CD4-positive, alpha-beta T cell treated with Interleukin-2 at 100 ng/mL for 4 hours (primary cell): Measurements from ENCODE around the gene INAVA.
A peak's percentile ranks its signal among the peaks of the same experiment; 100 is the strongest.
"Not testable (repeated sequence)": the region's sequence is repeated elsewhere in the genome, so short reads cannot be mapped to it uniquely, and the experiment has no call there.

Experiments used
- DNase-seq: peaks from one replicate; pipeline ENCODE4 v3.0.0-alpha.2; 2020; ENCODE audit warnings: low spot score

Gene INAVA

GRCh38 chr1:200899451-200899915, 4.8 kb downstream of the INAVA start:
- no peak for DNase-seq

GRCh38 chr1:200899954-200900867, 5.5 kb downstream of the INAVA start:
- no peak for DNase-seq

DNA sequence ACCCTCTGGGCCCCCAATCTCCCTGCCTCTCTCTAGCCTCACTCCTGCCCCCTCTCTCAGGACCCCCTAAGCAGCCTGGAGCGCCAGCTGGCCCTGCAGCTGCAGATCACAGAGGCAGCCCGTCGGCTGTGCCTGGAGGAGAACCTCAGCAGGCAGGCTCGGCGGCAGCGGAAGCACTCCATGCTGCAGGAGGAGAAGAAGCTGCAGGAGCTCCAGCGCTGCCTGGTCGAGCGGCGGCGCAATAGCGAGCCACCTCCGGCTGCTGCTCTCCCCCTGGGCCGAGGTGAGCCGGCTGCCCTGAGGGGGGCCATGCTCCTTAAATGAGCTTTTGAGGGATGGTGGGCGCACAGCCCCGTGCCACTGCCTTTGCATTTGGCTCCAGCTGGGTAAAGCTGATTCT, 6.2 kb downstream of the INAVA start:
- DNase-seq: no peak

DNA sequence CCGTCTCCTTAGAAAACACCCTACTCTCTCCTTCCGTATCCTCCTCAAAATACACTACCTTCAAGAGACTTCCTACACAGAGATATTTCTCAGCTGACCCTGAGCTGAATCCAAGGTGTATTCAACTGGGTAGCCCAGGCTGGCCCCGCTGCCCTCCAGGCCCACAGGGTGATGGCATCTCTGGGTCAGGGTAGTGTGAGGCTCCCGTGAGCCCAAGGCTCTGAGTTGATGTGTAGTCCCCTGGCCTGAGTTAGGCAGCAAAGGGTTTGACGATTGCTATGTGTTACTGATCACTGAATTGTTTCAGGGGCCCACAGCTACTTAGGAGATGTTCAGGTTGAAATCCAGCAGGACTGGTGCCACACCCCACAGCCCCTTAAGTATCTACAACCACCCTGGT, 6.7 kb downstream of the INAVA start:
- no peak for DNase-seq

DNA sequence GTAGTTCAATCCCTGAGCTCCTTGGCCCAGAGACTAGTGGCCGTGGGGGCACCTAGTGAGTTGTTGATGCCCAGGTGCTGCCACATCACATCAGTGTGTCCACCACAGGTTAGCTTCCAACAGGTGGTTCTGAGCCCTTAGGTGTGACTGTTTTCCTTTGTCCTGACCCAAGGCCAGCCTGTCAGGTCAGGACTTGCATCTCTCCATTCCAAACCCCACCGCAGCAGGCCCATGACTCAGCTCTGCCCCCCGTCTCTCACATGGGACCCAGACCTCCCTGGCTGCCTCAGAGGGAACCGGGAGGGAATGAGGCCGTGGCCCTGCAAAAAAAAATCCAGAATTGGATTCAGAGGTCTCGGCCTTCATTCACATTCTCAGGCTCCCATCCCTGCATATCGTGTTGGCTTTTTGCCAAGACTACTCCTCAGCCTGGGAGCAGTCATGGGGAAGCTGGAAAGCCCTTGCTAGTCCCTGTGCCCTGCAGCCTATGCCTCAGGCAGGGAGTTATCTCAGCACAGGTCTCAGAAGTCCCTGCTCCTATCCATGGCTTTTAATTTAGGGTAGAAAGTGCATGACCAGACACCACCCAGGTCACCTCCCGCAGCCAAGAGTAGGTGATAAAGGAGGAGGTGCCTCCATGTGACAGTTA, 7.2 kb downstream of the INAVA start:
- DNase-seq: no peak

- no peak for DNase-seq
These were observed 9.1 kb downstream of the INAVA start for GRCh38 chr1:200903793-200904192.

DNA sequence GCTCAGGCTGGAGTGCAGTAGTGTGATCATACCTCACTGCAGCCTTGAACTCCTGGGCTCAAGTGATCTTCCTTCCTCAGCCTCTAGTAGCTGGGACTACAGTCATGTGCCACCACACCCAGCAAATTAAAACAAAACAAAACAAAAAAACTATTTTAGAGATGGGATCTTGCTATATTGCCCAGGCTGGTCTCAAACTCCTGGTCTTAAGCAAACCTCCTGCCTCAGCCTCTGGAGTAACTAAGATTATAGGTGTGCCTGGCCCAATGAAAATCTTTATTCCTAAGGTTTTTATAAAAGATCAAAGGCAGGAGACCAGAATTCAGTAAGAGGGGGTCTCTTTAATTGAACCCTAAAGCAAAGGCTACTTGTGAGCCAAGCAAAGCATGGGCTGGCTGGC, 10.1 kb downstream of the INAVA start:
- no peak for DNase-seq

DNA sequence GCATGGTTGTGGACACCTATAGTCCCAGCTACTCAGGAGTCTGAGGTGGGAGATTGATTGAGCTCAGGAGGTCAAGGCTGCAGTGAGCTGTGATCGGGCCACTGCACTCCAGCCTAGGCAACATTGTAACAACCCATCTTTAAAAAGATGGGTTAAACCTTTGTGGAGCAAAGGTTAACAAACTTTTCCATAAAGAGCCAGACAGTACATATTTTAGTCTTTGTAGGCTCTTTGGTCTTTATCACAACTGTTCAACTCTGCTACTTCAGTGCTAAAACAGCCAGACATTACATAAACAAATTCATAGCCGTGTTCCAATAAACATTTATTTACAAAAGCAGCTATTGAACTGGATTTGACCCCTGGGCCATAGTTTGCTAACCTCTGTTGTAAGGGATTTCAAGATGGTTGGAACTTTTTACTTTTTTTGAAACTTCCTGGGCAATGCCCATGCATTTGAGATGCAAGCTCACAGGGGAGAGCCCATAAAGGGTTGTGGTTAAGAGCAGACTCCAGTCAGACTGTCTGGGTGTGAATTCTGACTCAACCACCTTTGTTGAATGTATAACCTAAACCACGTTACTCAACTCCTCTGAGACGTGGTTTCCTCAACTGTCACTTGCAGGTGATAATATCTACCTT, 10.8 kb downstream of the INAVA start:
- peak; percentile 78 for DNase-seq

- no peak for DNase-seq
These were observed 11.8 kb downstream of the INAVA start for GRCh38 chr1:200906491-200906890.

GRCh38 chr1:200907611-200908097, 13.0 kb downstream of the INAVA start:
- DNase-seq: no peak

GRCh38 chr1:200908191-200908868, 13.6 kb downstream of the INAVA start:
- DNase-seq: no peak

DNA sequence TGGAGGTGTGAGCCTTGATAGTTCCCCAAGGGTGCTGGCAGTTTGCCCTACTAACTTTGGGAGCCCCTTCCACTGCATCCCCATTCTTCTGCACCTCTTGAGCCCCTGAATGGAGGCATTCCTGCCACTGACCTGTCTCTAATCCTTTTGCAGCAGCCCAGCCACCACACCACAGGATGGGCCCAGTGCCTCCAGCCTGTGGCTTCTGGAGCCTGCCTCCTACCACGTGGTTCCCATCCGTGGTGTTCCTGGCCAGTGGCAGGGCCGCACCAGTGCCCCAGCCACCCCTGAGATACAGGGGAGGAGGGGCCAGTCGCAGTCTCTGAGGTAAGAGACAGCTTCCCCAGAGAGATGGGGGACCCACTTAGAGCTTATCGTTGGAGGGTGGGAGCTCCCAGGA, 14.4 kb downstream of the INAVA start:
- no peak for DNase-seq

DNA sequence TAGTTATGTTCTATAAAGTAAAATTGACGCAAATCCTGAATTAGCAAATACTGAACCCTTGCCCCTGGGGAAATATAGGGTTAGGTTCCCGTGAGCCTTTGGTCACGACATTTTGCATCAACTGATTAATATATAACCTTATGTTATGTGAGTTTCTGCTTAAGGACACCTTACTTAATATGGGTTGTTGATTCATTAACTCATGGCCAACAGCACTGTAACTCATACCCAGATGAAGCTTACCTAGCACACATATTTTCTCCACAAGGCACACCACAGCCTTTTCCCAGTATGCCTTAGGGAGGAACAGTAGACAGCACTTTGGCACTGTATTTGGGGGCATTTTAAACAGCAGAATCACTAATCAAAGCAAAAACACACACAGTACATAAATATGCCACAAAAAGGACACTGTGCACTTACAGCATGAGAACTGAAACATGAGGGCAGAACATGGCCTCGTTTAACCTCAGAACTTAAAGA, 15.1 kb downstream of the INAVA start:
- DNase-seq: no peak

DNA sequence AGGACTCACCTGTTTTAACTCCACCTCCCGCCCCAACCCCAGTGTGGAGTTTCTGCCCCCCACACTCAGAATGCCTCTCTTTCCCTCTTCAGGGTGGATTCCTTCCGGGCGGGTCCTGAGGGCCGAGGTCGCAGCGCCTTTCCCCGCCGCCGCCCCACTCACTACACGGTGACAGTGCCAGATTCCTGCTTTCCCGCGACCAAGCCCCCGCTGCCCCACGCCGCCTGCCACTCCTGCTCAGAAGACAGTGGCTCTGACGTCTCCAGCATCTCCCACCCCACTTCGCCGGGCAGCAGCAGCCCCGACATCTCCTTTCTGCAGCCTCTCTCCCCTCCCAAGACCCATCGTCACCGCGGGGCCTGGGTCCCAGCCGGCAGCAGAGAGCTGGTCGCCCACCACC, 16.7 kb downstream of the INAVA start:
- DNase-seq: no peak

DNA sequence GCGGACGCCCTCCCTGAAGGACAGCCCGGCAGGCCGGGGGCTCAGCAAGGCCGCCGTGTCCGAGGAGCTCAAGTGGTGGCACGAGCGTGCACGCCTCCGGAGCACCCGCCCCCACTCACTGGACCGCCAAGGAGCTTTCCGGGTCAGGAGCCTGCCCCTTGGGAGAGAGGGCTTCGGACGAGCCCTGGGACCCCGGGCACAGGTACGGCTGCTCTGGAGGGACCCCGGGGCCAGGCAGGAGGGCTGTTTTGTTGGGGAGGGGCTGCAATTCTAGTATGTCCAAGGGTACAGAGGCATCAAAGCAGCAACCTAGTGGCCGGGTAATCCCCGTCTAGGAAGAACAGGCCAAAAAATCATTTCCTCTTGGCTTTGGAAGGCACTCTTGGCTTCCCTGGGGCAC, 17.2 kb downstream of the INAVA start:
- not testable (repeated sequence) for DNase-seq

DNA sequence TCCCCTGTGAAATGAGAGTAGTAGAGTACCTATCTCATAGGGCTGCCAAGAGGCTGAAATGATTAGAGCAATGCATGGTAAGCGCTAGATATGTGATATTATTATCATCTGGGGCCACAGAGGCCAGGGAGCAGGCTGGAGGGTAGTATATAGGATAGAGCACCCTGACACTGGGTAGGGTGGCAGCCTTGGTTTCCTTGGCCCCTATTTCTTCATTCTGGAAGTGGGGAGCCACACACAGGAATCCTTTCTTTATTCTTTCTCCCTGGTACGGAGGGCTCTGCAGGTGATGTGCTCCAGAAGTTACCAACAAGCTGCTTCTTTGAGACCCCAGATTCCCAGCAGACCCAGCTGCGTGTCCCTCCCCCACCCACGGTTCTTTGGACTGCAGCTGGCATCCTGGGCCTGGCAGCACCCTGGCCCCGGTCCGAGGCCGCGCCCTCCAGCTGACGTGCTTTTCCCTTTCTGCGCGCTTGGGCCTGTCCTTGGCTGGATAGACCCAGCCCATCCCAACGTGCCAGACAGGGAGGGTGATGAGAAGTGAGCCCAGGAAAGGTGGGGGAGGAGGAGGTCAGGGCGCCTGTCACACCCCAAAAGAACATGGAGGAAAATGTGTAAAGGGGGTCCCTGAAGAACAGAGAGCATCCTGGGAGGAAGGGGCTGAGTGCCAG, 18.2 kb downstream of the INAVA start:
- DNase-seq: no peak

DNA sequence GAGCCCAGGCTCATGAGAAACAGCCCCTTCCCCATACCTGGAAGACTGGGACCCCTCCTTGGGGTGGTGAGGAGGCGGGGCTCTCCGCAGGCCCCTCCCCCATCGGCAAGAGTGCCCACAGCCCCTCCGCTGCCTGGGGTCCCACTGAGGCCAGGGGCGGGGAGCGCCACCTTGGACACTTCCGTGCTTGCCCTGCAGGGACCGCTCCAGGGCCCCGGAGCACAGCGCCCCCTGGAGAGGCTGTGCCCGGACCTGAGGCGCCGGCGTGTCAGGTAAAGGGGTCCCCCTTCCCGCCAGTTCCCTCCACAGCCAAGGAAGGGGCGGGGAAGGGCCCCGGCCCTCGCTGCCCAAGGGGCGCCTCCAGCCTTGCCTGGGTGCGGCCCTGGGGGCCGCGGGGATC, 21.5 kb downstream of the INAVA start:
- no peak for DNase-seq

DNA sequence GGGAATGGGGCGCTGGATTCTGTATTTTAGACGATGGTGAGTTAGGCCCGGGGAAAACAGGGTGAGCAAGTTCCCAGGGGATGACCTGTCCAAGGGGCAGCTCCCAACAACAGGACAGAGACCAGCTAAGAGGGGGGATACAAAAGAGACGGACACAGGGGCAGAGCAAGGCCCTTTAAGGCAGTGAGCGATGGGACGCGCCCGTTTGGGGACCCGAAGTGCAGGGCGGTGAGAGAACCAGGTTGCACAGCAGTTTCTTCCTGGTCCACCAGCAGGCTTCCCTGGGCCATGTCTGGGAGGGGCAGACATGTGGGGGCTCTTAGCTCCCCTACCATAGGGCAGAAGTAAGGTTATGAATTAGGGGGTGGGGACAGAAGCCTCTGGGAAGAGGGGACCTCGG, 22.0 kb downstream of the INAVA start:
- no peak for DNase-seq

DNA sequence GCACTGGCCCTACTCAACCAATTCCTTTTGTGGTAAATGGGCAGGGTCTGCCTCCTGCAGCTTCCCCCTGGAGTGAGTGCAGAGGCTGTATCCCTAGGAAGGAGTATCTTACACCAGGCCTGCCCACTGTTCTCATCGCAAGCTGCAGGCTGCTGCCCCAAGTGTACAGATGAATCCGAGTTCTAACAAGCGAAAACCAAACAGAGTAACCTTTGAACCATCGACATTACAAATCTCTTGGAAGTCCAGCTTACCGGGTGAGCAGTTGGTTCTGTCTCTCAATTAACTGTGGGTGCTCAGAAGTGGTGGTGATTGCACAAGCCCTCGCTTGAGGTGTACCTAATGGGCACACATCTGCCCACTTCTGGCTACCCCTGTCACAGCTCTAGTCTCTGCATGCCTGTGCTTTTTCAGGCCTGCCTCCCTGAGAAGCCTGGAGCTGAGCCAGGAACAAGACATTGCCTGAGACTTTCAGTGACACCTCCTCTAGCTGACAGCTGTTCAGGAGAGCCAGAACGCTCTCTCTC, 22.7 kb downstream of the INAVA start:
- DNase-seq: no peak

DNA sequence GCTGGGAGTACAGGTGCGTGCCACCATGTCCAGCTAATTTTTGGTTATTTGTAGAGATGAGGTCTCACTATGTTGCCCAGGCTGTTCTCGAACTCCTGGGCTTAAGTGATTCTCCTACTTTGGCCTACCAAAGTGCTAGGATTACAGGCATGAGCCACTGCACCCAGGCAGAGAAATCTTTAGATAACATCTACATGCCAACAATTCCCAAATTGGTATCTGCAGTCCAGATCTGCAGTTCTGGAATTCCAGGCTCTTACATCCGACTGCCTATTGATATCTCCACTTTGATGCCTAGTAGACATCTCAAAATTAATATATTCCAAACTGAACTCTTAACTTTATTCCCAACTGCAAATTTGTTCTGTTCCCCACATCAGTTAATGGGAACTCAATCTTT, 23.3 kb downstream of the INAVA start:
- no peak for DNase-seq

GRCh38 chr1:200919386-200919785, 24.7 kb downstream of the INAVA start:
- no peak for DNase-seq
